WTC11 (cell line): ENCODE results near the gene HIF1A. TPM values are rescaled to one million over a fixed set of nuclear protein-coding genes. Genes with fewer than 3 reads are reported as not detected.

ENCODE experiments used
- ATAC-seq: fragments of 200-7000 bp; cut with Tn5 transposase; 2 replicates; pipeline ENCODE4 v1.10.0; 2021; ENCODE audit warnings: mild to moderate bottlenecking, moderate library complexity
- CTCF ChIA-PET: fragments of 300-600 bp; sonication (Branson Sonifier 250); formaldehyde crosslinking; loops from one replicate; lab custom pipeline; 2021; ENCODE audit warnings: antibody characterized with exemption; lab: Charles Lee
- POLR2A ChIA-PET: fragments of 350-600 bp; sonication (Branson Sonifier 250); formaldehyde crosslinking; loops from one replicate; lab custom pipeline; 2021; ENCODE audit warnings: antibody characterized with exemption; lab: Charles Lee
- DNase-seq: peaks from one replicate; pipeline ENCODE4 v3.0.0; 2021; ENCODE audit warnings: low spot score
- H3K27ac Mint-ChIP-seq: 2 replicates; pipeline ENCODE4 v1.8.0; 2021; ENCODE audit warnings: mixed read lengths
- H3K27me3 Mint-ChIP-seq: 2 replicates; pipeline ENCODE4 v1.8.0; 2021; ENCODE audit warnings: low read depth, mild to moderate bottlenecking, moderate library complexity, mixed read lengths
- H3K36me3 Mint-ChIP-seq: 2 replicates; pipeline ENCODE4 v1.8.0; 2021; ENCODE audit warnings: mixed read lengths
- H3K4me1 Mint-ChIP-seq: 2 replicates; pipeline ENCODE4 v1.8.0; 2022; ENCODE audit warnings: mixed read lengths
- H3K4me3 Mint-ChIP-seq: 2 replicates; pipeline ENCODE4 v1.8.0; 2021; ENCODE audit warnings: mild to moderate bottlenecking, moderate library complexity, mixed read lengths
- H3K9me3 Mint-ChIP-seq: 2 replicates; pipeline ENCODE4 v1.8.0; 2021; ENCODE audit warnings: mixed read lengths
- CREM ChIP-seq: sonication (generic); formaldehyde crosslinking; IDR thresholded peaks from 2 replicates; pipeline ENCODE4 v1.8.1; 2022; ENCODE audit warnings: mild to moderate bottlenecking, missing genetic modification reagents, moderate library complexity
- EMX1 ChIP-seq: fragments of 250-450 bp; sonication (Bioruptor Pico); IDR thresholded peaks from 2 replicates; pipeline ENCODE4 v1.8.0; 2021; ENCODE audit warnings: mild to moderate bottlenecking
- ETV6 ChIP-seq: sonication (generic); formaldehyde crosslinking; IDR thresholded peaks from 2 replicates; pipeline ENCODE4 v1.8.1; 2022; ENCODE audit warnings: mild to moderate bottlenecking, missing genetic modification reagents
- JUN ChIP-seq: sonication (generic); formaldehyde crosslinking; IDR thresholded peaks from 2 replicates; pipeline ENCODE4 v1.8.0; 2023; ENCODE audit warnings: mild to moderate bottlenecking, missing genetic modification reagents
- KAT7 ChIP-seq: sonication (generic); formaldehyde crosslinking; IDR thresholded peaks from 2 replicates; pipeline ENCODE4 v1.8.1; 2023; ENCODE audit warnings: missing genetic modification reagents, mild to moderate bottlenecking, borderline replicate concordance
- NR2C2 ChIP-seq: sonication (generic); formaldehyde crosslinking; IDR thresholded peaks from 2 replicates; pipeline ENCODE4 v1.8.0; 2022; ENCODE audit warnings: mild to moderate bottlenecking, missing genetic modification reagents
- RORB ChIP-seq: fragments of 250-450 bp; sonication (Bioruptor Pico); IDR thresholded peaks from 2 replicates; pipeline ENCODE4 v1.9.0; 2021; ENCODE audit warnings: mild to moderate bottlenecking
- SMAD3 ChIP-seq: sonication (generic); formaldehyde crosslinking; IDR thresholded peaks from 2 replicates; pipeline ENCODE4 v1.8.0; 2022; ENCODE audit warnings: missing genetic modification reagents, mild to moderate bottlenecking, borderline replicate concordance
- ZNF121 ChIP-seq: sonication (generic); formaldehyde crosslinking; IDR thresholded peaks from 2 replicates; pipeline ENCODE4 v1.8.0; 2023; ENCODE audit warnings: missing genetic modification reagents
- ZNF232 ChIP-seq: sonication (generic); formaldehyde crosslinking; IDR thresholded peaks from 2 replicates; pipeline ENCODE4 v1.8.0; 2022; ENCODE audit warnings: mild to moderate bottlenecking, missing genetic modification reagents
- ZNF263 ChIP-seq: sonication (generic); formaldehyde crosslinking; IDR thresholded peaks from 2 replicates; pipeline ENCODE4 v1.8.1; 2022; ENCODE audit warnings: low read depth, mild to moderate bottlenecking, moderate library complexity, missing genetic modification reagents
- ZNF396 ChIP-seq: fragments of 250-450 bp; sonication (Bioruptor Pico); IDR thresholded peaks from 2 replicates; pipeline ENCODE4 v1.8.0; 2021; ENCODE audit warnings: mild to moderate bottlenecking, moderate library complexity, borderline replicate concordance
- ZNF416 ChIP-seq: fragments of 250-450 bp; sonication (Bioruptor Pico); IDR thresholded peaks from 2 replicates; pipeline ENCODE4 v1.9.0; 2021; ENCODE audit warnings: mild to moderate bottlenecking, inconsistent platforms
- ZNF423 ChIP-seq: fragments of 250-450 bp; sonication (Bioruptor Pico); IDR thresholded peaks from 2 replicates; pipeline ENCODE4 v2.1.2; 2022; ENCODE audit warnings: mild to moderate bottlenecking, moderate library complexity
- total RNA-seq: library from RNA; stranded (reverse); gene quantifications from 3 replicates; pipeline ENCODE4 v1.2.3, GENCODE V29; 2021
- TF ChIP-seq, protein P1 (sequence below): sonication (generic); formaldehyde crosslinking; IDR thresholded peaks from 2 replicates; pipeline ENCODE4 v1.8.0; 2022; ENCODE audit warnings: mild to moderate bottlenecking, missing genetic modification reagents
- TF ChIP-seq, protein P2 (sequence below): sonication (generic); formaldehyde crosslinking; IDR thresholded peaks from 2 replicates; pipeline ENCODE4 v1.8.0; 2022; ENCODE audit warnings: mild to moderate bottlenecking, missing genetic modification reagents
- TF ChIP-seq, protein P3 (sequence below): fragments of 250-450 bp; sonication (Bioruptor Pico); IDR thresholded peaks from 2 replicates; pipeline ENCODE4 v2.1.2; 2022; ENCODE audit warnings: mild to moderate bottlenecking, moderate library complexity
- TF ChIP-seq, protein P4 (sequence below): fragments of 250-450 bp; sonication (Bioruptor Pico); IDR thresholded peaks from 2 replicates; pipeline ENCODE4 v1.9.0; 2021; ENCODE audit warnings: moderate library complexity, mild to moderate bottlenecking, inconsistent platforms, borderline replicate concordance
- TF ChIP-seq, protein P5 (sequence below): sonication (generic); formaldehyde crosslinking; IDR thresholded peaks from 2 replicates; pipeline ENCODE4 v1.8.1; 2022; ENCODE audit warnings: low read depth, mild to moderate bottlenecking, moderate library complexity, missing genetic modification reagents, borderline replicate concordance
- TF ChIP-seq, protein P6 (sequence below): sonication (generic); formaldehyde crosslinking; IDR thresholded peaks from 2 replicates; pipeline ENCODE4 v1.8.1; 2022; ENCODE audit warnings: low read depth, missing genetic modification reagents, borderline replicate concordance
- TF ChIP-seq, protein P7 (sequence below): sonication (generic); formaldehyde crosslinking; IDR thresholded peaks from 2 replicates; pipeline ENCODE4 v1.8.1; 2022; ENCODE audit warnings: missing genetic modification reagents, borderline replicate concordance
- TF ChIP-seq, protein P8 (sequence below): sonication (generic); formaldehyde crosslinking; IDR thresholded peaks from 2 replicates; pipeline ENCODE4 v1.8.1; 2022; ENCODE audit warnings: mild to moderate bottlenecking, missing genetic modification reagents, moderate library complexity, borderline replicate concordance

Gene HIF1A
- total RNA-seq, 1 experiment from 2014 or later, result 165 TPM

DNA sequence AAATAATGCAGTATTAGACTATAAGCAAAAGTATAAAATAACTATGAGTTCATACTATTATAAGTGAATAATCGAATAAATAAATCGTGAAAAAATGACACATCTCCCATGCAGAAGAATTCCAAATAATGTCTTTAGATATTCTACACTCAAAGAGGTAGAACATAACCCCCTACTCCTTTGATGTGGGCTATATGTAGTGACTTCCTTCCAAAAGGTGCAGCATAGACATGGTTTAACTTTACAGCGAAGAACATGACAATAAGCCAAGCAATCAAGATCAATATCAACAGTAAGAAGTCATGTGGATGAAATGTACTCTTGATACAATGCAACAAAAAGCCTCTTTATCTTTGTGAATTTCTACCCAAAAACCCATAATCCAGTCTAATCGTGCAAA, 46.0 kb upstream of the HIF1A start (continued):
- TF ChIP-seq, protein P1, sequence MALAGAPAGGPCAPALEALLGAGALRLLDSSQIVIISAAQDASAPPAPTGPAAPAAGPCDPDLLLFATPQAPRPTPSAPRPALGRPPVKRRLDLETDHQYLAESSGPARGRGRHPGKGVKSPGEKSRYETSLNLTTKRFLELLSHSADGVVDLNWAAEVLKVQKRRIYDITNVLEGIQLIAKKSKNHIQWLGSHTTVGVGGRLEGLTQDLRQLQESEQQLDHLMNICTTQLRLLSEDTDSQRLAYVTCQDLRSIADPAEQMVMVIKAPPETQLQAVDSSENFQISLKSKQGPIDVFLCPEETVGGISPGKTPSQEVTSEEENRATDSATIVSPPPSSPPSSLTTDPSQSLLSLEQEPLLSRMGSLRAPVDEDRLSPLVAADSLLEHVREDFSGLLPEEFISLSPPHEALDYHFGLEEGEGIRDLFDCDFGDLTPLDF (CRISPR knock-in tag), result no peak
- TF ChIP-seq, protein P2, sequence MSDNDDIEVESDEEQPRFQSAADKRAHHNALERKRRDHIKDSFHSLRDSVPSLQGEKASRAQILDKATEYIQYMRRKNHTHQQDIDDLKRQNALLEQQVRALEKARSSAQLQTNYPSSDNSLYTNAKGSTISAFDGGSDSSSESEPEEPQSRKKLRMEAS (CRISPR knock-in tag), result no peak

DNA sequence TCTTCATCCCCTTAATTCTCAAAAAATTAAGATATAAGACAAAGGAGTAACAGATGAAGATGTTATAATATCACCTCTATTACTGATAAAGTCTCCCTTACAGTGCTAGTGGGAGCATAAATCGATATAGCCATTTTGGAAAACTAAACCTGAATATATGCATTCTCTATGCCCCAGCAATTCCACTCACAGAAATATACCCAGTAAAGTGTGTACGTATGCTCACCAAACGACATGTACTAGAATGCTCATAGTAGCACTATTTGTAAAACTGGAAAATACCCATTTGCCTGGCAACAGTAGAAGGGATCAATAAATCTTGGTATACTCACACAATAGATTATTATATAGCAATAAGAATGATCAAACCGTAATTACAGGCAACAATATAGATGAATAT, 44.0 kb upstream of the HIF1A start:
- ChIA-PET POLR2A (no interaction called here), CTCF (no interaction called here)
- DNase-seq (no peak), ATAC-seq (no peak)
- H3K4me3 Mint-ChIP-seq, result no peak overlapping the region
- no peak overlapping the region for H3K27ac Mint-ChIP-seq
- TF ChIP-seq, protein P3, sequence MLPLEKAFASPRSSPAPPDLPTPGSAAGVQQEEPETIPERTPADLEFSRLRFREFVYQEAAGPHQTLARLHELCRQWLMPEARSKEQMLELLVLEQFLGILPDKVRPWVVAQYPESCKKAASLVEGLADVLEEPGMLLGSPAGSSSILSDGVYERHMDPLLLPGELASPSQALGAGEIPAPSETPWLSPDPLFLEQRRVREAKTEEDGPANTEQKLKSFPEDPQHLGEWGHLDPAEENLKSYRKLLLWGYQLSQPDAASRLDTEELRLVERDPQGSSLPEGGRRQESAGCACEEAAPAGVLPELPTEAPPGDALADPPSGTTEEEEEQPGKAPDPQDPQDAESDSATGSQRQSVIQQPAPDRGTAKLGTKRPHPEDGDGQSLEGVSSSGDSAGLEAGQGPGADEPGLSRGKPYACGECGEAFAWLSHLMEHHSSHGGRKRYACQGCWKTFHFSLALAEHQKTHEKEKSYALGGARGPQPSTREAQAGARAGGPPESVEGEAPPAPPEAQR (CRISPR knock-in tag), result no peak
- TF ChIP-seq ZNF423 (no peak), ZNF396 (no peak), JUN (CRISPR knock-in tag) (no peak), KAT7 (CRISPR knock-in tag) (no peak), ZNF416 (CRISPR knock-in tag) (no peak)
- TF ChIP-seq, protein P4, sequence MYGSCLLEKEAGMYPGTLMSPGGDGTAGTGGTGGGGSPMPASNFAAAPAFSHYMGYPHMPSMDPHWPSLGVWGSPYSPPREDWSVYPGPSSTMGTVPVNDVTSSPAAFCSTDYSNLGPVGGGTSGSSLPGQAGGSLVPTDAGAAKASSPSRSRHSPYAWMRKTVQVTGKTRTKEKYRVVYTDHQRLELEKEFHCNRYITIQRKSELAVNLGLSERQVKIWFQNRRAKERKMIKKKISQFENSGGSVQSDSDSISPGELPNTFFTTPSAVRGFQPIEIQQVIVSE (CRISPR knock-in tag), result no peak
- no peaks in the 10 kb centered on the region for H3K9me3 Mint-ChIP-seq
- H3K36me3 Mint-ChIP-seq, result no peaks in the 10 kb centered on the region
- H3K4me1 Mint-ChIP-seq, result no peaks in the 10 kb centered on the region
- H3K27me3 Mint-ChIP-seq, result no peaks in the 10 kb centered on the region

DNA sequence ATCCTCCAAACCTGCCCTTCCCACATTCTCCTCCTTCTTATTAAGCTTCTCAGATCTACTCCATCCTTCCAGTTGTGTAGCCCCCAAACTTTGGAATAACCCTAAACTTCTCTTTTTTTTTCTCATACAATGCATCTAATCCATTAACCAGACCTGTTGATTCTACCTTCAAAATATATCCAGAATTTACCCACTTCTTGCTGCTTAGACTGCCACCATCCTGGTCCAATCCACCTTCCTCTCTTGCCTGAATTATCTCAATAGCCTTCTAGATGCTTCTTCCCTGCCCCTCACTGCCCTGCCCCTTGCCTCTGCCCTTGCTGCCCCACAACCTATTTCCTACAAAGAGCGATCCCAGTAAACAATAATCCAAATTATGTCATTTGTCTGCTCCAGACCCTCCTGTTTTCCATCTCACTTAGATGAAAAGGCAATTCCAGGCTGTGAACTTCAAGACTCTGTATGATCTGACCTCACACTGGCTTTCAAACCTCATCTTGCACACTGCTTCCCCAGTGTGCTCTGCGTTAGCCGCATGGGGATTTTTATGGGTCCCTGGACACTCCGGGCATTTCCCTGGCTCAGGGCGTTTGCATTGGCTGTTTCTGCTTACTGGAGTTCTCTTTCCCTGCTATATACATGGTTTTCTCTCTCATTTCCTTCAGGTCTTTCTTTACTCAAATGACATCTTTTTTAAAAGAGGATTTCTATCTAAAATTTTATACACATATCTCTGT, 42.6 kb upstream of the HIF1A start:
- no peaks in the 10 kb centered on the region for H3K4me1 Mint-ChIP-seq
- ATAC-seq (no peak), DNase-seq (no peak)
- CTCF ChIA-PET, result no interaction called here
- no peak overlapping the region for H3K4me3 Mint-ChIP-seq
- H3K27me3 Mint-ChIP-seq, result no peaks in the 10 kb centered on the region
- H3K36me3 Mint-ChIP-seq, result no peaks in the 10 kb centered on the region
- no peak overlapping the region for H3K27ac Mint-ChIP-seq
- no peaks in the 10 kb centered on the region for H3K9me3 Mint-ChIP-seq
- POLR2A ChIA-PET, result no interaction called here
- TF ChIP-seq, protein P5, sequence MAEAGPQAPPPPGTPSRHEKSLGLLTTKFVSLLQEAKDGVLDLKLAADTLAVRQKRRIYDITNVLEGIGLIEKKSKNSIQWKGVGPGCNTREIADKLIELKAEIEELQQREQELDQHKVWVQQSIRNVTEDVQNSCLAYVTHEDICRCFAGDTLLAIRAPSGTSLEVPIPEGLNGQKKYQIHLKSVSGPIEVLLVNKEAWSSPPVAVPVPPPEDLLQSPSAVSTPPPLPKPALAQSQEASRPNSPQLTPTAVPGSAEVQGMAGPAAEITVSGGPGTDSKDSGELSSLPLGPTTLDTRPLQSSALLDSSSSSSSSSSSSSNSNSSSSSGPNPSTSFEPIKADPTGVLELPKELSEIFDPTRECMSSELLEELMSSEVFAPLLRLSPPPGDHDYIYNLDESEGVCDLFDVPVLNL, result no peak
- TF ChIP-seq ZNF232 (CRISPR knock-in tag) (no peak), ZNF263 (CRISPR knock-in tag) (no peak), ETV6 (no peak), SMAD3 (no peak), ZNF121 (CRISPR knock-in tag) (no peak), EMX1 (no peak), NR2C2 (CRISPR knock-in tag) (no peak), RORB (CRISPR knock-in tag) (no peak), CREM (no peak)
- TF ChIP-seq, protein P2 (CRISPR knock-in tag), result no peak
- TF ChIP-seq, protein P6, sequence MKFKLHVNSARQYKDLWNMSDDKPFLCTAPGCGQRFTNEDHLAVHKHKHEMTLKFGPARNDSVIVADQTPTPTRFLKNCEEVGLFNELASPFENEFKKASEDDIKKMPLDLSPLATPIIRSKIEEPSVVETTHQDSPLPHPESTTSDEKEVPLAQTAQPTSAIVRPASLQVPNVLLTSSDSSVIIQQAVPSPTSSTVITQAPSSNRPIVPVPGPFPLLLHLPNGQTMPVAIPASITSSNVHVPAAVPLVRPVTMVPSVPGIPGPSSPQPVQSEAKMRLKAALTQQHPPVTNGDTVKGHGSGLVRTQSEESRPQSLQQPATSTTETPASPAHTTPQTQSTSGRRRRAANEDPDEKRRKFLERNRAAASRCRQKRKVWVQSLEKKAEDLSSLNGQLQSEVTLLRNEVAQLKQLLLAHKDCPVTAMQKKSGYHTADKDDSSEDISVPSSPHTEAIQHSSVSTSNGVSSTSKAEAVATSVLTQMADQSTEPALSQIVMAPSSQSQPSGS (CRISPR knock-in tag), result no peak
- TF ChIP-seq, protein P7, sequence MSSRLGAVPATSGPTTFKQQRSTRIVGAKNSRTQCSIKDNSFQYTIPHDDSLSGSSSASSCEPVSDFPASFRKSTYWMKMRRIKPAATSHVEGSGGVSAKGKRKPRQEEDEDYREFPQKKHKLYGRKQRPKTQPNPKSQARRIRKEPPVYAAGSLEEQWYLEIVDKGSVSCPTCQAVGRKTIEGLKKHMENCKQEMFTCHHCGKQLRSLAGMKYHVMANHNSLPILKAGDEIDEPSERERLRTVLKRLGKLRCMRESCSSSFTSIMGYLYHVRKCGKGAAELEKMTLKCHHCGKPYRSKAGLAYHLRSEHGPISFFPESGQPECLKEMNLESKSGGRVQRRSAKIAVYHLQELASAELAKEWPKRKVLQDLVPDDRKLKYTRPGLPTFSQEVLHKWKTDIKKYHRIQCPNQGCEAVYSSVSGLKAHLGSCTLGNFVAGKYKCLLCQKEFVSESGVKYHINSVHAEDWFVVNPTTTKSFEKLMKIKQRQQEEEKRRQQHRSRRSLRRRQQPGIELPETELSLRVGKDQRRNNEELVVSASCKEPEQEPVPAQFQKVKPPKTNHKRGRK, result no peak
- TF ChIP-seq, protein P8, sequence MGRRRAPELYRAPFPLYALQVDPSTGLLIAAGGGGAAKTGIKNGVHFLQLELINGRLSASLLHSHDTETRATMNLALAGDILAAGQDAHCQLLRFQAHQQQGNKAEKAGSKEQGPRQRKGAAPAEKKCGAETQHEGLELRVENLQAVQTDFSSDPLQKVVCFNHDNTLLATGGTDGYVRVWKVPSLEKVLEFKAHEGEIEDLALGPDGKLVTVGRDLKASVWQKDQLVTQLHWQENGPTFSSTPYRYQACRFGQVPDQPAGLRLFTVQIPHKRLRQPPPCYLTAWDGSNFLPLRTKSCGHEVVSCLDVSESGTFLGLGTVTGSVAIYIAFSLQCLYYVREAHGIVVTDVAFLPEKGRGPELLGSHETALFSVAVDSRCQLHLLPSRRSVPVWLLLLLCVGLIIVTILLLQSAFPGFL (CRISPR knock-in tag), result no peak
